Left lobe of liver (tissue), 2 donors: ENCODE data around the gene PTGES. TPM values are rescaled to one million over a fixed set of nuclear protein-coding genes. Genes with fewer than 3 reads are reported as not detected.
"Not testable (repeated sequence)": the region's sequence is repeated elsewhere in the genome, so short reads cannot be mapped to it uniquely, and the experiment has no call there.

Experiments
- ATAC-seq: fragments of 200-7000 bp; cut with Tn5 transposase; one replicate; pipeline ENCODE4 v1.9.1; 2020; ENCODE audit warnings: mild to moderate bottlenecking, moderate library complexity
- DNase-seq: peaks from one replicate; pipeline ENCODE4 v3.0.0-alpha.2; 2020; ENCODE audit warnings: low spot score
- total RNA-seq: library from RNA; stranded (reverse); gene quantifications from one replicate; pipeline ENCODE4 v1.2.1, GENCODE V29; 2021
- donor health status: DM: no; HTN: no; CAD: no; lungs with moderate emphysema.
- donor health status: DM: no; HTN: yes; CAD: no.

PTGES gene
- total RNA-seq, 1 donor from 2014 or later: not detected

- not testable (repeated sequence) for ATAC-seq, DNase-seq
These were observed 3.8 kb downstream of the PTGES start for GRCh38 chr9:129749052-129749451.

GRCh38 chr9:129748249-129748648, 4.6 kb downstream of the PTGES start:
- no peak for DNase-seq
- no peak for ATAC-seq

GRCh38 chr9:129746092-129746777, 6.6 kb downstream of the PTGES start:
- DNase-seq: no peak
- no peak for ATAC-seq

GRCh38 chr9:129745200-129745599, 7.6 kb downstream of the PTGES start:
- DNase-seq (no peak), ATAC-seq (no peak)

GRCh38 chr9:129740666-129741464, 12.0 kb downstream of the PTGES start:
- DNase-seq (no peak), ATAC-seq (no peak)

GRCh38 chr9:129740174-129740573, 12.7 kb downstream of the PTGES start:
- ATAC-seq (no peak), DNase-seq (no peak)

- DNase-seq (no peak), ATAC-seq (no peak)
These were observed 13.4 kb downstream of the PTGES start for GRCh38 chr9:129739432-129739831.

- ATAC-seq: peak; percentile 98
- DNase-seq: peak; percentile 87
These were observed 15.2 kb downstream of the PTGES start for GRCh38 chr9:129737479-129738274.

- DNase-seq: no peak
- ATAC-seq: no peak
These were observed 16.5 kb downstream of the PTGES start for GRCh38 chr9:129736334-129736733.

GRCh38 chr9:129735546-129735945, 17.3 kb downstream of the PTGES start:
- DNase-seq: no peak
- ATAC-seq: no peak

GRCh38 chr9:129733632-129733953, 19.2 kb downstream of the PTGES start:
- DNase-seq (no peak), ATAC-seq (no peak)

GRCh38 chr9:129732946-129733631, 19.8 kb downstream of the PTGES start:
- no peak for DNase-seq
- no peak for ATAC-seq

GRCh38 chr9:129732100-129732499, 20.7 kb downstream of the PTGES start:
- DNase-seq (no peak), ATAC-seq (no peak)

GRCh38 chr9:129731477-129732085, 21.3 kb downstream of the PTGES start:
- ATAC-seq (no peak), DNase-seq (no peak)

- ATAC-seq (no peak), DNase-seq (no peak)
These were observed 24.1 kb downstream of the PTGES start for GRCh38 chr9:129728744-129729143.

- DNase-seq (peak; percentile 54), ATAC-seq (peak; percentile 90)
These were observed 26.3 kb downstream of the PTGES start for GRCh38 chr9:129726322-129727160.

GRCh38 chr9:129725795-129726251, 27.0 kb downstream of the PTGES start:
- DNase-seq (no peak), ATAC-seq (no peak)

- ATAC-seq (no peak), DNase-seq (no peak)
These were observed 28.2 kb downstream of the PTGES start for GRCh38 chr9:129724456-129725190.

- ATAC-seq: no peak
These were observed 29.9 kb downstream of the PTGES start for GRCh38 chr9:129722913-129723312.

More at GRCh38 chr9:129722913-129723312, 29.9 kb downstream of the PTGES start:
- no peak for DNase-seq
